Right cardiac atrium (tissue), 5 donors: ENCODE measurements around the gene LALBA. TPM values are rescaled to one million over a fixed set of nuclear protein-coding genes. Genes with fewer than 3 reads are reported as not detected.
"Not testable (repeated sequence)": the region's sequence is repeated elsewhere in the genome, so short reads cannot be mapped to it uniquely, and the experiment has no call there.

Experiments used
- ATAC-seq, 2 donors: fragments of 200-7000 bp; cut with Tn5 transposase; one replicate each; pipeline versions ENCODE4 v1.8.0 to v1.9.1; 2020; ENCODE audit warnings: moderate library complexity in 2 of 2, mild to moderate bottlenecking in 1 of 2
- DNase-seq, 3 donors: peaks; one replicate each; pipeline ENCODE4 v3.0.0-alpha.2; 2020
- H3K27ac ChIP-seq: one replicate; pipeline ENCODE4 v1.5.1; 2013; ENCODE audit warnings: mild to moderate bottlenecking, low read length, control low read depth, moderate library complexity
- H3K27me3 ChIP-seq: one replicate; pipeline ENCODE4 v1.6.1; 2013; ENCODE audit not compliant: control insufficient read depth, insufficient read depth
- H3K4me1 ChIP-seq: one replicate; pipeline ENCODE4 v1.6.1; 2013; ENCODE audit warnings: low read length; ENCODE audit not compliant: control insufficient read depth, insufficient read depth
- H3K4me3 ChIP-seq: one replicate; pipeline ENCODE4 v1.5.1; 2013; ENCODE audit warnings: low read length, control low read depth
- H3K9me3 ChIP-seq: one replicate; pipeline ENCODE4 v1.6.1; 2013; ENCODE audit warnings: low read length; ENCODE audit not compliant: control insufficient read depth
- WGBS: extraction: QIAGEN DNeasy Blood & Tissue Kit; methylation state at CpG from one replicate; pipeline ENCODE4 v1.1.7; 2013; 5-methylcytosine and 5-hydroxymethylcytosine counted together
- intact Hi-C, 4 donors: fragments of 100-400 bp; cut with DNase I; formaldehyde crosslinking; loops; one replicate each; pipeline versions ENCODE4 v1.11.0 to v1.14.0; 2022 to 2023
- polyA plus RNA-seq: library from polyadenylated mRNA; stranded (reverse); fragments of 200-250 nt; gene quantifications from one replicate; pipeline ENCODE4 v1.2.3, GENCODE V29; 2013
- total RNA-seq, 4 donors: library from RNA; stranded (reverse); fragmentation: NEBNext Ultra II Directional; extraction: Animal tissue kit (Norgen Biotek cat#: 25700); gene quantifications; one replicate each; pipeline ENCODE4 v1.2.1, GENCODE V29; 2021
- donor health status: healthy with polysubstance abuse.
- donor health status: DM: no; HTN: yes; CAD: no.
- donor health status: DM: no; HTN: no; CAD: no.
- donor health status: DM: no; HTN: yes; CAD: no; lungs with severe emphysema.
- donor health status: DM: yes; HTN: yes; CAD: no.

LALBA gene
- total and polyA plus RNA-seq, 5 donors: not detected

DNA sequence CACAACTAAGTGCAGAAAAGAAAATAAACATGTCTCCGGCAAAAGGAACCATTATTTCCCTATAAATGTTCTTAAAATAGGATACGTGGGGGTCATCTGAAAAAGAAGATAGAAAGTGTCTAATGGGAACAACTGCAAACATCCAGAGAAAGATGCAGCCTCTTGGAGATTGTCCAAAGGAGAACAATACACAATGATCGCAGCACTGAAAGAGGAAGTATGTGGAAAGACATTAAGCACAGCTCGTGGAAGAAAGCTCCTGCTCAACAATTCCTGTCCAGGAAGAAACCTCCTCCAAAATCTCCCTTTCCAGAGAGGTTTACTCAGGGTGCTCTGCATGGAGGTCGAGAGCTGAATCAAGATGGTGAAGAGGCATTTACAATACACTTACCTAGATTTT, 2.5 kb upstream of the LALBA start:
- WGBS: 29% methylated on average over 5 of the region's 5 CpGs
- Histone ChIP-seq H3K9me3 (no peaks in the 10 kb centered on the region), H3K4me3 (no peak overlapping the region), H3K27me3 (no peaks in the 10 kb centered on the region), H3K4me1 (no peaks in the 10 kb centered on the region), H3K27ac (no peak overlapping the region)
- DNase-seq: no peak
- no peak for ATAC-seq
- intact Hi-C loops: no loop called here

DNA sequence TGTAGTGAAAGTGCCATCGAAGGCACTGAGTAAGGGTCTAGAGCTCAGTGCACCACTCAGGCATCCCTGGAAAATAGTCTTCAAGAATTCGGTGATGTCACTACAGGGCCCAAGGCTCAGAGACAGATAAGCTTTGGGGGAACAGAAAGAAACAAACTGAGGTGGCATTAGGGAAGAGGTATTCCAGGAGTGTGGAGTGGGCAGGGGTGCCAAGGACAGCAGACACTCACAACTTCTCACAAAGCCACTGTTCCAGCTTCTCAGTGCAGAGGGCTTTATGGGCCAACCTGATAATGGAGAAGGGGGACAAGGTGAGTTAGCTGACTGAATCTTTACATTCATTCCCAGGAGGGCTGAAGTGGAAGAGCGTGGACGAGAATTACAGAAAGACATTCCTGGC, 2.1 kb downstream of the LALBA start:
- Histone ChIP-seq H3K27ac (no peak overlapping the region), H3K9me3 (no peaks in the 10 kb centered on the region), H3K4me1 (no peaks in the 10 kb centered on the region), H3K27me3 (no peaks in the 10 kb centered on the region), H3K4me3 (no peak overlapping the region)
- WGBS: 85% methylated on average over 4 of the region's 4 CpGs
- DNase-seq (no peak), ATAC-seq (no peak)
- intact Hi-C loops: no loop called here

DNA sequence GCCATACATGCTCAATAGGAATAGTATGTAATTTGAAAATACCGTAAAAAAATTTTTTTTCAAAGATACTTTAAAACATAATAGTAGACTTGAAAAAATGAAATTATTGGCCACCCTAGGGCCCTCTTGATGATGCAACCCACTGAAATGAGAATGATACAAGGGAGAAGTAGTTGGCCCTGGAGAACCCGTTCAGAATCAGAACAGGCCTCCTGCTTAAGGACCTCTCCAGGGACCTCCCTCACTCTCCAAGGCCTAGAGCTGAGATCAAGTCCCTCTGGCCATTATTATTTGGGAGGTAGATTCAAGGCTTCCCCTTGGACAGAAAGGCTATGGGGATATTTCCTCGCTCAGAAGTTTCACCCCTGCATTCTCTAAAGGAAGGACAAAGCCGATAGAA, 11.9 kb downstream of the LALBA start:
- H3K27me3 ChIP-seq: no peaks in the 10 kb centered on the region
- DNase-seq: no peak
- intact Hi-C loops: no loop called here

GRCh38 chr12:48556631-48557030, 13.2 kb downstream of the LALBA start:
- H3K27ac ChIP-seq: no peak overlapping the region
- intact Hi-C loops: no loop called here
- H3K27me3 ChIP-seq: no peaks in the 10 kb centered on the region
- no peak for ATAC-seq
- WGBS: 71% methylated on average over 6 of the region's 6 CpGs
- no peak overlapping the region for H3K4me3 ChIP-seq
- no peak for DNase-seq
- H3K4me1 ChIP-seq: no peaks in the 10 kb centered on the region
- no peaks in the 10 kb centered on the region for H3K9me3 ChIP-seq

More for the DNA sequence above, 11.9 kb downstream of the LALBA start:
- Histone ChIP-seq H3K9me3 (no peaks in the 10 kb centered on the region), H3K27ac (no peak overlapping the region), H3K4me3 (no peak overlapping the region), H3K4me1 (no peaks in the 10 kb centered on the region)
- WGBS: 88% methylated on average over 4 of the region's 4 CpGs
- ATAC-seq: no peak

GRCh38 chr12:48553666-48554343, 16.0 kb downstream of the LALBA start:
- 73% methylated on average over 11 of the region's 11 CpGs for WGBS
- H3K9me3 ChIP-seq, intact Hi-C loops, ATAC-seq, H3K27ac ChIP-seq, H3K4me3 ChIP-seq, H3K27me3 ChIP-seq, H3K4me1 ChIP-seq, DNase-seq: not testable (repeated sequence)

- intact Hi-C loops, H3K27me3 ChIP-seq, H3K27ac ChIP-seq: not testable (repeated sequence)
These were observed 18.2 kb downstream of the LALBA start for GRCh38 chr12:48551636-48552035.

GRCh38 chr12:48547012-48547411, 22.8 kb downstream of the LALBA start:
- H3K4me3 ChIP-seq, H3K27ac ChIP-seq, H3K4me1 ChIP-seq, H3K27me3 ChIP-seq, ATAC-seq, H3K9me3 ChIP-seq, DNase-seq: not testable (repeated sequence)
- intact Hi-C loops: loop anchor here in 1 of 4 donors (10.0 kb wide), 1 partner anchor 58 kb away; no protein-coding TSS in a partner anchor
- WGBS: 95% methylated on average over 2 of the region's 3 CpGs

More at GRCh38 chr12:48551636-48552035, 18.2 kb downstream of the LALBA start:
- not testable (repeated sequence) for DNase-seq, H3K9me3 ChIP-seq, ATAC-seq, H3K4me1 ChIP-seq, H3K4me3 ChIP-seq
- WGBS: 93% methylated on average over 13 of the region's 13 CpGs

- DNase-seq (no peak), ATAC-seq (no peak)
- Histone ChIP-seq H3K4me1 (no peaks in the 10 kb centered on the region), H3K4me3 (no peak overlapping the region), H3K27me3 (no peaks in the 10 kb centered on the region), H3K27ac (no peak overlapping the region), H3K9me3 (no peaks in the 10 kb centered on the region)
- intact Hi-C loops: loop anchor here in 1 of 4 donors (10.0 kb wide), 1 partner anchor 59 kb away; no protein-coding TSS in a partner anchor
- 70% methylated on average over 4 of the region's 4 CpGs for WGBS
These were observed 23.9 kb downstream of the LALBA start for GRCh38 chr12:48545833-48546469.

- no peaks in the 10 kb centered on the region for H3K4me1 ChIP-seq
- H3K9me3 ChIP-seq: no peaks in the 10 kb centered on the region
- no peak overlapping the region for H3K27ac ChIP-seq
- 50% methylated on average over 8 of the region's 8 CpGs for WGBS
- ATAC-seq: no peak
- no peaks in the 10 kb centered on the region for H3K27me3 ChIP-seq
- H3K4me3 ChIP-seq: no peak overlapping the region
- intact Hi-C loops: loop anchor here in 1 of 4 donors (10.0 kb wide), 1 partner anchor 62 kb away; no protein-coding TSS in a partner anchor
- peak in 1 of 3 donors; percentile 13 for DNase-seq
These were observed 27.4 kb downstream of the LALBA start for GRCh38 chr12:48542300-48542928.

GRCh38 chr12:48536602-48537001, 33.2 kb downstream of the LALBA start:
- intact Hi-C loops: no loop called here
- no peak for DNase-seq
- Histone ChIP-seq H3K27me3 (no peaks in the 10 kb centered on the region), H3K4me3 (no peak overlapping the region), H3K9me3 (no peaks in the 10 kb centered on the region), H3K4me1 (no peaks in the 10 kb centered on the region), H3K27ac (no peak overlapping the region)
- 92% methylated on average over 1 of the region's 1 CpG for WGBS
- no peak for ATAC-seq

- Histone ChIP-seq H3K4me3 (no peak overlapping the region), H3K9me3 (no peaks in the 10 kb centered on the region), H3K27ac (no peak overlapping the region), H3K27me3 (no peaks in the 10 kb centered on the region), H3K4me1 (no peaks in the 10 kb centered on the region)
- no peak for ATAC-seq
- intact Hi-C loops: no loop called here
- no peak for DNase-seq
These were observed 37.2 kb downstream of the LALBA start for GRCh38 chr12:48532601-48533000.
